Endothelial cell of umbilical vein (primary cell): ENCODE results near the gene MINDY4. TPM values are rescaled to one million over a fixed set of nuclear protein-coding genes. Genes with fewer than 3 reads are reported as not detected.

Source experiments
- BruUV-seq: library from RNA; stranded (reverse); fragments of 400-500 nt; replicated peaks from 2 replicates; lab custom pipeline; 2021; lab: Mats Ljungman, UMichigan
- CTCF ChIA-PET: fragments of 300-600, 350-600 bp; sonication (Branson Sonifier 250); formaldehyde crosslinking; loops from one replicate; lab custom pipeline; 2021; ENCODE audit warnings: antibody characterized with exemption, inconsistent platforms; lab: Charles Lee
- POLR2A ChIA-PET: fragments of 300-600, 350-600 bp; sonication (Branson Sonifier 250); formaldehyde crosslinking; loops from one replicate; lab custom pipeline; 2021; ENCODE audit warnings: antibody characterized with exemption, inconsistent platforms; lab: Charles Lee
- DNase-seq: peaks from one replicate; pipeline ENCODE4 v3.0.0-alpha.2; 2011; ENCODE audit warnings: low read depth, low spot score
- FAIRE-seq: peaks from 2 replicates; lab custom pipeline; 2011; peaks lifted over from hg19 to GRCh38; lab: Jason Lieb, UNC
- H2AFZ ChIP-seq: 2 replicates; pipeline ENCODE4 v1.6.0; 2012; ENCODE audit warnings: low read depth, low read length, control low read depth, inconsistent platforms
- H3K27ac ChIP-seq: 2 replicates; pipeline ENCODE4 v1.5.1; 2011; ENCODE audit warnings: low read depth, mild to moderate bottlenecking, control low read depth, low read length, moderate library complexity; ENCODE audit not compliant: insufficient read depth
- H3K27me3 ChIP-seq, 2 experiments: 2 replicates each; pipeline versions ENCODE4 v1.6.0 to v1.6.1; 2011; ENCODE audit warnings: low read length in 2 of 2, mixed read lengths in 1 of 2; ENCODE audit not compliant: control insufficient read depth in 2 of 2, insufficient read depth in 2 of 2
- H3K36me3 ChIP-seq, 2 experiments: 2 replicates in 1 of 2; 3 replicates in 1 of 2; pipeline ENCODE4 v1.5.1; 2011; ENCODE audit warnings: low read length in 2 of 2, mild to moderate bottlenecking in 1 of 2, moderate library complexity in 1 of 2; ENCODE audit not compliant: control insufficient read depth in 2 of 2, insufficient read depth in 2 of 2; ENCODE audit errors: extremely low read depth in 1 of 2
- H3K4me1 ChIP-seq: 3 replicates; pipeline ENCODE4 v1.5.1; 2011; ENCODE audit warnings: mild to moderate bottlenecking, low read length; ENCODE audit not compliant: control insufficient read depth, insufficient read depth; ENCODE audit errors: extremely low read depth
- H3K4me2 ChIP-seq: 2 replicates; pipeline ENCODE4 v1.6.1; 2011; ENCODE audit warnings: low read length, control low read depth, mixed read lengths; ENCODE audit not compliant: insufficient read depth
- H3K4me3 ChIP-seq, 3 experiments: fragments of 200-600 bp in 1 of 3; sonication (generic), shearing (Covaris generic) in 1 of 3; replicated peaks in 1 of 3; 2 replicates each; pipeline ENCODE4 v1.5.1; 2011 to 2016; ENCODE audit warnings: control low read depth in 3 of 3, low read length in 3 of 3, mild to moderate bottlenecking in 2 of 3, inconsistent platforms in 1 of 3, low read depth in 1 of 3, moderate library complexity in 1 of 3; ENCODE audit not compliant: insufficient read depth in 1 of 3
- H3K79me2 ChIP-seq: 2 replicates; pipeline ENCODE4 v1.6.0; 2012; ENCODE audit warnings: low read length, inconsistent platforms; ENCODE audit not compliant: control insufficient read depth, insufficient read depth
- H3K9ac ChIP-seq: replicated peaks from 2 replicates; pipeline ENCODE3; 2011; ENCODE audit warnings: low read length, control low read depth; ENCODE audit not compliant: insufficient read depth; ENCODE audit errors: extremely low read depth
- H3K9me1 ChIP-seq: replicated peaks from 3 replicates; pipeline ENCODE4 v1.6.0; 2011; ENCODE audit warnings: mild to moderate bottlenecking, low read length; ENCODE audit not compliant: control insufficient read depth, insufficient read depth; ENCODE audit errors: extremely low read depth
- H3K9me3 ChIP-seq: replicated peaks from 2 replicates; pipeline ENCODE4 v1.5.1; 2012; ENCODE audit warnings: low read length, inconsistent platforms; ENCODE audit not compliant: control insufficient read depth, insufficient read depth
- H4K20me1 ChIP-seq: replicated peaks from 2 replicates; pipeline ENCODE3; 2011; ENCODE audit warnings: mild to moderate bottlenecking, low read length; ENCODE audit not compliant: control insufficient read depth, insufficient read depth; ENCODE audit errors: extremely low read depth
- CTCF ChIP-seq, 2 donors: IDR thresholded peaks; 1 replicate in 1 of 2; 2 replicates in 1 of 2; pipeline ENCODE4 v1.5.1; 2011; ENCODE audit warnings: low read length in 2 of 2, mild to moderate bottlenecking in 2 of 2, moderate library complexity in 2 of 2, control low read depth in 1 of 2, inconsistent platforms in 1 of 2, low read depth in 1 of 2; ENCODE audit not compliant: insufficient read depth in 1 of 2; ENCODE audit errors: extremely low read depth in 1 of 2
- EZH2 ChIP-seq: IDR thresholded peaks from 2 replicates; pipeline ENCODE4 v1.6.1; 2012; ENCODE audit warnings: borderline replicate concordance, low read depth, mild to moderate bottlenecking, moderate library complexity, low read length, inconsistent platforms; ENCODE audit not compliant: severe bottlenecking
- FOS ChIP-seq: IDR thresholded peaks from 2 replicates; pipeline ENCODE4 v1.6.1; 2011; ENCODE audit warnings: mild to moderate bottlenecking, low read length, moderate library complexity, borderline replicate concordance; ENCODE audit not compliant: insufficient read depth
- GATA2 ChIP-seq: IDR thresholded peaks from 2 replicates; pipeline ENCODE4 v1.7.0; 2011; ENCODE audit warnings: low read depth, mild to moderate bottlenecking, moderate library complexity, mixed read lengths, low read length; ENCODE audit not compliant: insufficient read length, insufficient read depth
- JUN ChIP-seq: IDR thresholded peaks from 2 replicates; pipeline ENCODE4 v1.6.1; 2011; ENCODE audit warnings: borderline replicate concordance, low read depth; ENCODE audit not compliant: insufficient read length, insufficient read depth
- MAX ChIP-seq: IDR thresholded peaks from 2 replicates; pipeline ENCODE4 v1.6.1; 2011; ENCODE audit not compliant: insufficient read depth, insufficient read length
- MYC ChIP-seq: IDR thresholded peaks from one replicate; pipeline ENCODE4 v1.6.1; 2011; ENCODE audit warnings: mild to moderate bottlenecking, low read depth, low read length
- POLR2A ChIP-seq: IDR thresholded peaks from 2 replicates; pipeline ENCODE4 v1.6.1; 2012; ENCODE audit warnings: low read depth, mild to moderate bottlenecking, control low read depth, low read length
- POLR2AphosphoS5 ChIP-seq: IDR thresholded peaks from 2 replicates; pipeline ENCODE4 v1.6.1; 2012; ENCODE audit warnings: low read depth, mild to moderate bottlenecking, control low read depth, low read length, moderate library complexity; ENCODE audit not compliant: insufficient read depth
- dilution Hi-C: fragments of 300-500 bp; cut with MboI; formaldehyde crosslinking; loops from one replicate; pipeline ENCODE4 v1.15.0; 2019; ENCODE audit warnings: low sequenced_read_pairs; ENCODE audit not compliant: extremely low pct_ligation_motif_present
- intact Hi-C: fragments of 100-400 bp; cut with micrococcal nuclease; formaldehyde crosslinking; loops from one replicate; pipeline ENCODE4 v1.10.0; 2022
- polyA plus RNA-seq, 4 experiments: library from polyadenylated mRNA; depleted of rRNA in 3 of 4; stranded (reverse) in 3 of 4; unstranded in 1 of 4; fragments of >200 nt; gene quantifications; 2 replicates each; pipeline versions ENCODE4 v1.2.1 to v1.2.3, GENCODE V29; 2011 to 2012; ENCODE audit warnings: missing spikeins in 1 of 4
- total RNA-seq: library from RNA; stranded (reverse); gene quantifications from 2 replicates; pipeline ENCODE4 v1.2.3, GENCODE V29; 2021

MINDY4 gene
- total and polyA plus RNA-seq, 2 donors (not counting 3 experiments of a cell fraction or from before 2014, with no cell fraction given), result 2.2 to 4.7 TPM

- H2AFZ ChIP-seq, result no peak overlapping the region
- H3K79me2 ChIP-seq, result no peaks in the 10 kb centered on the region
- dilution Hi-C loops, result no loop called here
- H3K36me3 ChIP-seq, result no peaks in the 10 kb centered on the region
- H3K27ac ChIP-seq, result no peak overlapping the region
- no peak overlapping the region for H3K4me2 ChIP-seq
- no TSS peak for BruUV-seq
- H3K9ac ChIP-seq, result no peak overlapping the region
- POLR2A ChIA-PET, result no interaction called here
- peaks cover 13 to 36% of the 10 kb centered on the region in 2 experiments for H3K27me3 ChIP-seq
- no peak overlapping the region for H3K4me3 ChIP-seq
- CTCF ChIA-PET, result interaction anchor here (1.5 to 3.5 kb wide), 3 partner anchors 19 to 185 kb away, joined by 3 to 48 read pairs (median 22); partner anchors contain the start of gene AQP1
- no peaks in the 10 kb centered on the region for H4K20me1 ChIP-seq
- H3K9me1 ChIP-seq, result no peaks in the 10 kb centered on the region
- no peaks in the 10 kb centered on the region for H3K9me3 ChIP-seq
- DNase-seq (no peak), FAIRE-seq (no peak)
- intact Hi-C loops, result no loop called here
- TF ChIP-seq JUN (no peak), CTCF (IDR thresholded peaks at IDR 0.05; ENCODE audit: extremely low read depth in 1 of 2, insufficient read depth in 1 of 2, low read depth in 1 of 2, low read length in 2 of 2) (no peak), EZH2 (no peak), POLR2A (no peak), POLR2AphosphoS5 (no peak), GATA2 (no peak), FOS (no peak), MYC (no peak), MAX (no peak)
- no peaks in the 10 kb centered on the region for H3K4me1 ChIP-seq
Observed at GRCh38 chr7:30937416-30937815, 166.2 kb downstream of the MINDY4 start.
